Femur (tissue), 1 donor: ENCODE measurements around the gene ACTN4.

ENCODE experiments used
- DNase-seq: peaks from one replicate; pipeline ENCODE4 v3.0.0-alpha.2; 2017

Gene ACTN4

GRCh38 chr19:38662537-38663155 lies 15.2 kb downstream of the ACTN4 start:
- no peak for DNase-seq

GRCh38 chr19:38663156-38663651 lies 15.8 kb downstream of the ACTN4 start:
- no peak for DNase-seq

GRCh38 chr19:38663957-38664502 lies 16.6 kb downstream of the ACTN4 start:
- DNase-seq, result no peak

GRCh38 chr19:38664503-38665211 lies 17.2 kb downstream of the ACTN4 start:
- DNase-seq, result no peak

GRCh38 chr19:38665219-38665931 lies 17.9 kb downstream of the ACTN4 start:
- no peak for DNase-seq

GRCh38 chr19:38665950-38666662 lies 18.7 kb downstream of the ACTN4 start:
- peak; percentile 73 for DNase-seq

GRCh38 chr19:38666663-38667511 lies 19.4 kb downstream of the ACTN4 start:
- DNase-seq, result peak; percentile 86

- no peak for DNase-seq
Observed at GRCh38 chr19:38667661-38668171, 20.3 kb downstream of the ACTN4 start.

- DNase-seq, result no peak
Observed at GRCh38 chr19:38669552-38669951, 22.1 kb downstream of the ACTN4 start.

- no peak for DNase-seq
Observed at GRCh38 chr19:38670921-38671398, 23.5 kb downstream of the ACTN4 start.

- DNase-seq, result no peak
Observed at GRCh38 chr19:38671654-38672053, 24.2 kb downstream of the ACTN4 start.

- DNase-seq, result no peak
Observed at GRCh38 chr19:38673030-38673429, 25.6 kb downstream of the ACTN4 start.

- no peak for DNase-seq
Observed at GRCh38 chr19:38674388-38675171, 27.1 kb downstream of the ACTN4 start.

GRCh38 chr19:38675611-38676010 lies 28.2 kb downstream of the ACTN4 start:
- DNase-seq, result no peak

GRCh38 chr19:38676023-38676877 lies 28.8 kb downstream of the ACTN4 start:
- peak; percentile 61 for DNase-seq

- no peak for DNase-seq
Observed at GRCh38 chr19:38676878-38677646, 29.6 kb downstream of the ACTN4 start.

GRCh38 chr19:38678217-38678890 lies 30.9 kb downstream of the ACTN4 start:
- no peak for DNase-seq

GRCh38 chr19:38678891-38679494 lies 31.5 kb downstream of the ACTN4 start:
- DNase-seq, result no peak
